HG02884 (cell line): ENCODE measurements around the gene CKAP5.

Experiments used
- ATAC-seq: cut with Tn5 transposase; IDR thresholded peaks from one replicate; pipeline ENCODE4 v1.9.1; 2021; ENCODE audit warnings: mild to moderate bottlenecking, moderate library complexity; ENCODE audit not compliant: unreplicated experiment

Gene CKAP5

GRCh38 chr11:46701078-46701654, 144.9 kb downstream of the CKAP5 start:
- ATAC-seq, result peak; percentile 4

- peak; percentile 92 for ATAC-seq
These were observed 145.6 kb downstream of the CKAP5 start, which contains the start of the genes ARHGAP1 and ZNF408 for GRCh38 chr11:46700241-46701077. TSS of gene ARHGAP1 (minus strand) at chr11:46700619. CDS start at chr11:46696107, 4,512 bp downstream. TSS of gene ZNF408 (plus strand) at chr11:46701031. CDS start at chr11:46701048, 17 bp downstream.

GRCh38 chr11:46698597-46698996, 147.5 kb downstream of the CKAP5 start:
- no peak for ATAC-seq

- ATAC-seq, result no peak
These were observed 148.4 kb downstream of the CKAP5 start for GRCh38 chr11:46697723-46698122.

- no peak for ATAC-seq
These were observed 148.8 kb downstream of the CKAP5 start for GRCh38 chr11:46697303-46697702.

- no peak for ATAC-seq
These were observed 149.9 kb downstream of the CKAP5 start for GRCh38 chr11:46696212-46696558.

- ATAC-seq, result no peak
These were observed 150.5 kb downstream of the CKAP5 start for GRCh38 chr11:46695345-46696211.

GRCh38 chr11:46694607-46695006, 151.5 kb downstream of the CKAP5 start:
- ATAC-seq, result no peak

GRCh38 chr11:46694072-46694471, 152.0 kb downstream of the CKAP5 start:
- no peak for ATAC-seq

- ATAC-seq, result no peak
These were observed 152.5 kb downstream of the CKAP5 start for GRCh38 chr11:46693597-46694012.
